Mucosa of descending colon (tissue), 3 donors: ENCODE results near the gene KCTD17. TPM values are rescaled to one million over a fixed set of nuclear protein-coding genes. Genes with fewer than 3 reads are reported as not detected.

Source experiments
- ATAC-seq: fragments of 200-7000 bp; cut with Tn5 transposase; one replicate; pipeline ENCODE4 v1.9.1; 2020; ENCODE audit warnings: mild to moderate bottlenecking, moderate library complexity
- DNase-seq, 3 donors: peaks; one replicate each; pipeline ENCODE4 v3.0.0-alpha.2; 2020
- H3K36me3 ChIP-seq: fragments of 200-600 bp; one replicate; pipeline ENCODE4 v1.8.0; 2021; ENCODE audit warnings: low read depth, mild to moderate bottlenecking
- H3K4me1 ChIP-seq: fragments of 200-600 bp; one replicate; pipeline ENCODE4 v1.8.0; 2021; ENCODE audit warnings: low read depth, mild to moderate bottlenecking
- H3K4me3 ChIP-seq: fragments of 200-600 bp; one replicate; pipeline ENCODE4 v1.8.0; 2021; ENCODE audit warnings: mild to moderate bottlenecking
- H3K9me3 ChIP-seq: fragments of 200-600 bp; one replicate; pipeline ENCODE4 v1.8.0; 2021; ENCODE audit warnings: mild to moderate bottlenecking
- intact Hi-C, 2 donors: fragments of 100-400 bp; cut with DNase I in 1 of 2; cut with micrococcal nuclease in 1 of 2; formaldehyde crosslinking; loops; one replicate each; pipeline versions ENCODE4 v1.11.0 to v1.11.1; 2022; cut with DNase I, micrococcal nuclease
- total RNA-seq, 3 donors: library from RNA; stranded (reverse); fragmentation: NEBNext Ultra II Directional in 2 of 3; extraction: Animal tissue kit (Norgen Biotek cat#: 25700) in 2 of 3; gene quantifications; one replicate each; pipeline versions ENCODE4 v1.2.1 to v1.2.4, GENCODE V29; 2021 to 2023
- TF ChIP-seq, protein P1 (sequence below): fragments of 200-600 bp; IDR thresholded peaks from one replicate; pipeline ENCODE4 v1.8.0; 2022; ENCODE audit warnings: antibody characterized with exemption, mild to moderate bottlenecking
- donor health status: DM: no; HTN: no; CAD: no; lungs with moderate emphysema.
- donor health status: DM: no; HTN: no; CAD: no.
- donor health status: DM: no; HTN: yes; CAD: no.

KCTD17 gene
- total RNA-seq, 3 donors from 2014 or later: 24.9 to 40.1 (median 31.3) TPM

DNA sequence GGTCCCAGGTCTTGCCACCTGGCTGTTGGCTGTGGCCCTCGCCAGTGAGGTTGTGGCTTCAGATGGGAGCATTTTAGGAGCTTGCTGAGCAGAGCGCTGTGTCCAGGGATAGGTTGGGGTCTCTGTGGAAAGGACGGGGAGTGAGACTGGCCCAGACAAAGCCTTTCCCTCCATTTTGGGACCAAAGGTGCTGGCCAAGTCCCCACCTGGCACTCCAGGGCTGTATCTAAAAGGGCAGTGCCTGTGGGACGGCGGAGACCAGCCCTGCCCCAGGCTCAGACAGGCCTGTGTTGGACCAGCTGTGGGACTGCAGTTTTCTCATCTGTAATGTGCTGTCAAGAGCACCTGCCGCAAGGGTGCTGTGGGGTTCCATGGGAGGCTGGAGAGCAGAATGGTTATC lies 5.0 kb upstream of the KCTD17 start:
- no peaks in the 10 kb centered on the region for H3K9me3 ChIP-seq
- no peaks in the 10 kb centered on the region for H3K36me3 ChIP-seq
- TF ChIP-seq, protein P1, sequence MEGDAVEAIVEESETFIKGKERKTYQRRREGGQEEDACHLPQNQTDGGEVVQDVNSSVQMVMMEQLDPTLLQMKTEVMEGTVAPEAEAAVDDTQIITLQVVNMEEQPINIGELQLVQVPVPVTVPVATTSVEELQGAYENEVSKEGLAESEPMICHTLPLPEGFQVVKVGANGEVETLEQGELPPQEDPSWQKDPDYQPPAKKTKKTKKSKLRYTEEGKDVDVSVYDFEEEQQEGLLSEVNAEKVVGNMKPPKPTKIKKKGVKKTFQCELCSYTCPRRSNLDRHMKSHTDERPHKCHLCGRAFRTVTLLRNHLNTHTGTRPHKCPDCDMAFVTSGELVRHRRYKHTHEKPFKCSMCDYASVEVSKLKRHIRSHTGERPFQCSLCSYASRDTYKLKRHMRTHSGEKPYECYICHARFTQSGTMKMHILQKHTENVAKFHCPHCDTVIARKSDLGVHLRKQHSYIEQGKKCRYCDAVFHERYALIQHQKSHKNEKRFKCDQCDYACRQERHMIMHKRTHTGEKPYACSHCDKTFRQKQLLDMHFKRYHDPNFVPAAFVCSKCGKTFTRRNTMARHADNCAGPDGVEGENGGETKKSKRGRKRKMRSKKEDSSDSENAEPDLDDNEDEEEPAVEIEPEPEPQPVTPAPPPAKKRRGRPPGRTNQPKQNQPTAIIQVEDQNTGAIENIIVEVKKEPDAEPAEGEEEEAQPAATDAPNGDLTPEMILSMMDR: no peak
- H3K4me1 ChIP-seq: peaks cover 29% of the 10 kb centered on the region
- intact Hi-C loops: no loop called here
- no peak for ATAC-seq
- no peak for DNase-seq
- no peak overlapping the region for H3K4me3 ChIP-seq

DNA sequence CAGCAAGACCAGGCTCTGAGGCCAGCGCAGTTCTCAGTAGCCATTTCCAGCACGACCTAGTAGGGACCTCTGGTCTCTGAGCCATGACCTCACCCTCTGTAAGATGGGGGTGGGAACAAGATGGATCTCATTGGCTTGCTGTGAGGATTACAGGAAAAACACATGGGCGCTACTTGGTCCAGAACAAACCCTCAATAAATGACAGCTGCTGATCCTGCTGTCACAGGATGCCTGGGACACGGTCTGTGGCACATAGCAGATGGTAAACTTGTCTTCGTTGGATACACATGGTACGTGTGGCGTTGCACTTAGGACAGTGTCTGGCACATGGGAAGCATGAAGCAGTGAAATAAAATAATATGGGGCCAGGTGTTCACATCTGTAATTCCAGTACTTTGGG lies 4.5 kb upstream of the KCTD17 start:
- H3K4me1 ChIP-seq: peaks cover 29% of the 10 kb centered on the region
- DNase-seq (no peak), ATAC-seq (no peak)

DNA sequence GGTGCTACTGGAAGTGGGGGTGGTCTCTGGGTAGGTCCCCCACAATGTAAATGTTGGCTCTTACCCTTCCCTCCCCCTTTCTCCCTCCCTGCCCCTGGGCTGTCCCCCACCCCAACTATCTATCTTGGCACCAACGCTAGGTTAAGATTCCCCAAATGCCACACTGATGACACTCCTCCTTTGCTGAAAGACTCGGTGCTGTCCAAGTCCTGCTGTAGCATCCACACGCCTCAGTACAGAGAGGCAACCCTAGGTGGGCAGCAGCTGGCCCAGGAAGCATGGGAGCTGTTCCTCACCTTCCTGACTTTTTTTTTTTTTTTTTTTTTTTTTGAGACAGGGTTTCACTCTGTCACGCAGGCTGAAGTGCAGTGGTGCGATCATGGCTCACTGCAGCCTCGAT lies 3.4 kb upstream of the KCTD17 start:
- Histone ChIP-seq H3K4me3 (no peak overlapping the region), H3K36me3 (no peaks in the 10 kb centered on the region), H3K4me1 (peaks cover 35% of the 10 kb centered on the region), H3K9me3 (no peaks in the 10 kb centered on the region)
- DNase-seq (no peak), ATAC-seq (no peak)
- intact Hi-C loops: no loop called here
- TF ChIP-seq, protein P1: no peak

More for the DNA sequence above, 4.5 kb upstream of the KCTD17 start:
- no peak overlapping the region for H3K4me3 ChIP-seq
- no peaks in the 10 kb centered on the region for H3K9me3 ChIP-seq
- TF ChIP-seq, protein P1: no peak
- no peaks in the 10 kb centered on the region for H3K36me3 ChIP-seq
- intact Hi-C loops: no loop called here

DNA sequence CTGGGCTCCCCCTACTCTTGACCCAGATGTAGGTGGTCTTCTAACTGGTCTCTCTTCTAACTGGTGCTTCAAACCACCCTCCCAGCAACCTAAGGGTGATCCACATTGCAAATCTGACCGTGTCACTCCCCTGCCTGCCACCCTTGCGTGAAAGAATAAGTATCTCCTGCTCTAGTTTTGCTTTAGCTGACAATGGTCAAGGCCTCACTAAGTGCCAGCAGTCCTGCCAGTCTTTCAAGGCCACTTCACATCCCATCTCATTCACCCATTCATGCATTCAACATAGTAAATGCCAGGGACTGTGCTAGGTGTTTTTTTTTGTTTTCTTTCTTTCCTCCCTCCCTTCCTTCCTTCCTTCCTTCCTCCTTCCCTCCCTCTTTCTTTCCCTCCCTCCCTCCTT lies 2.3 kb upstream of the KCTD17 start:
- ATAC-seq (no peak), DNase-seq (no peak)
- no peak overlapping the region for H3K4me3 ChIP-seq
- no peaks in the 10 kb centered on the region for H3K36me3 ChIP-seq
- H3K9me3 ChIP-seq: no peaks in the 10 kb centered on the region
- intact Hi-C loops: no loop called here
- TF ChIP-seq, protein P1: no peak
- peaks cover 37% of the 10 kb centered on the region for H3K4me1 ChIP-seq

DNA sequence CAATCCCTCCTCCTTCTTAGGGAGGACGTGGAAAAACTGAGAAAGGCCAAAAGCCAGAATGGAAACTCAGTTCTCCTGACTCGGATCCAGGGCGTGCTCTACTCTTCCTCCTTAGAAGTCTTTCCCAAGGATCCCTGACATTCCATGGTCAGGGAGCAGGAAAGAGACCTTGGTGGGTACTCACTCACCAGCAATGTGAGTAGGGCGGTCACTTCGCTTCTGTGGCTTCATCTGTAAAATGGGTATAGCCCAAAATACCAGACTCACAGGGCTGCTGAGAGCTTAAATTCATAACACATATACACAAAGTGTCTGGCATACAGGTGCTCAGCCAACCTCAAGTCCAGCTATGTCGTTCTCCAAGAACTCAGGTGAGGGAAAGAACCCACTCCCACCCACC lies 629 bp upstream of the KCTD17 start:
- no peak for DNase-seq
- TF ChIP-seq, protein P1: no peak
- no peaks in the 10 kb centered on the region for H3K9me3 ChIP-seq
- H3K4me1 ChIP-seq: peaks cover 29% of the 10 kb centered on the region
- H3K36me3 ChIP-seq: no peaks in the 10 kb centered on the region
- ATAC-seq: no peak
- no peak overlapping the region for H3K4me3 ChIP-seq
- intact Hi-C loops: no loop called here
